GM18858 (cell line): ENCODE data around the gene DPP9.

Experiments used
- ATAC-seq: cut with Tn5 transposase; IDR thresholded peaks from one replicate; pipeline ENCODE4 v1.9.1; 2021; ENCODE audit not compliant: unreplicated experiment

DPP9 gene

DNA sequence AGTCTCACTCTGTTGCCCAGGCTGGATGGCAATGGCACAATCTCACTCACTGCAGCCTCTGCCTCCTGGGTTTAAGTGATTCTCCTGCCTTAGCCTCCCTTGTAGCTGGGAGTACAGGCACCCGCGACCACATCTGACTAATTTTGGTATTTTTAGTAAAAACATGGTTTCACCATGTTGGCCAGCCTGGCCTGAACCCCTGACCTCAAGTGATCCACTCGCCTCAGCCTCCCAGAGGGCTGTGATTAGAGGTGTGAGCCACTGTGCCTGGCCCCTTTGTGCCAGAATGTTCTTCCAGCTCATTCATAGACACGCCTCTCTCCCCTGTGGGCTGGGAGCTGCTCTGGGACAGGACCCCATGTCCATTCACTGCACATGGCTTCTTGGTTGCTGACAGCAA, 62.6 kb downstream of the DPP9 start:
- no peak for ATAC-seq

DNA sequence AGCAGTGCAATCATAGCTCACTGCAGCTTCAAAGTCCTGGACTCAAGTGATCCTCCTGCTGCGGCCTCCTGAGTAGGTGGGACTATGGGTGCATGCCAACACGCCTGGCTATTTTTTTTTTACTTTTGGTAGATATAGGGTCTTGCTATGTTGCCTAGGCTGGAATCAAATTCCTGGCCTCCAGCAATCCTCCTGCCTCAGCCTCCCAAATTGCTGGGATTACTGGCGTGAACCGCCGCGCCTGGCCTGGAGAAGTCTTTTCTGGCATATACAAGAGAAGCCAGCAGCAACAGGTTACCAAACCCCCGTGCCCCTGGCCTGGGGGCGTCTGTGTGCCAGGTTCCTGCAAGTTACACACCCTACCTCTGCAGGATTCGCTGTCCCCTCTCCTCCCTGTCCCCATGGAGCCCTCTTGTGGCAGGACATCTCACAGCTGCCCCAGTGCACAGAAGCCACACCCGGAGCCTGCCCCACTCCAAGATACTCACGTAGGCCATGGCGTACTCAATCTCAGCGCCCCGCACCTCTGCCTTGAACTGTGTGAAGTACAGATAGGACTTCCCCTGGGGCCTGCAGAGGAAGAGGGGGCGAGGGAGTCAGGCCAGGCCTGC, 63.4 kb downstream of the DPP9 start:
- ATAC-seq = no peak

DNA sequence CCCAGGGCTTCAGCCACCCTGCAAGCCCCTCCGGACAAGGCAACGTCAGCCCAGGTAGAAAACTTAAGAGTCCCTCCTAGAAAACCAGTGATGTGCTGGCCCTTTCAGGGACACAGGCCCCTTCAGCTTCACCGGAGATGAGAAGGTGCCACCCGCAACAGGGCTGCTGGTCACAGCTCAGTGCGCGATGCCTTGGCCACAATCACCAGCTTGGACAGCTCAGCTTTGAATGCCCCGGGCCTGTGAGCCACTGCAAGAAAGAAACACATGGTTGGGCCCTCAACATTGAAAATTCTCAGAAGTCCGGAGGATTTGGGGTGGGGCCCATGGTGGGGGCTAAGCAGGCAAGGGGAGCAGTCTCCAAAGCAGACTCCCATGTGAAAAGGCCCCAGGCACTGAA, 65.8 kb downstream of the DPP9 start:
- no peak for ATAC-seq

DNA sequence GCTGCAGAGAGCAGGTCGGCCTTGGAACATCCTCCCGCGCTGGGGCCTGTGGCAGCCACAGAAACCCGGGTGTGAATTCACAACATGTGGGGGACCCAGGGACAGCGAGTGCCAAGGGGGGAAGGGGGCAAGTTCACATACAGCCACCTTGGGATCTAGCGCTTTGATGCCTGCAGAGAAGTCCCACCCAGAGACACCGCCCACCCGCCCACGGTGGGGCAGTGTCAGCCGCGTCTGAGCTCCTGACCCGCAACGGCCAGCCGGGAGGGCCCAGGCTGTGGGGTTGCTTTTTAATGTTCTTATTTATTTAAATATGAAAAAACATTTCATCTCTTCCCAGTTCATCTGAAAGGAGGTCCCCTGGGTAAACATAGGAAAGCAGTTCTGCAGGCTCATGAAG, 66.4 kb downstream of the DPP9 start:
- ATAC-seq = no peak

DNA sequence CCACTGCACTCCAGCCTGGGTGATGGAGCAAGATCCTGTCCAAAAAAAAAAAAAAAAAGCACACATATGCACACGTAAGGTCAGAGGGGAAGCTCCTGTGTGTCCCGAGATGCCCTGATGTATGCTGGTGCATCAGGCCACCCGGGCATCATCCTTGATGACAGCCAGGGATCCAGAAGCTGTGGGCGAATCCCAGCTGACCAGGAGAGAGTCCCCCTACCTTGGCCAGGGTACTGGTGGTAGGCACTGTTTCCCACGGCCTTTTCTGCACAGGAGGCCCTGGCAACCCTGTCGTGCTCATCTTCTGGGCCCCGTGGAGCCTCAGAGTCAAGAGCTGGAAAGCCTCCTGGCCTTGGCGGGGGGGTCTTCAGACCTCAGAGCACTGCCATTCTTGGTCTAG, 67.5 kb downstream of the DPP9 start:
- ATAC-seq = no peak

DNA sequence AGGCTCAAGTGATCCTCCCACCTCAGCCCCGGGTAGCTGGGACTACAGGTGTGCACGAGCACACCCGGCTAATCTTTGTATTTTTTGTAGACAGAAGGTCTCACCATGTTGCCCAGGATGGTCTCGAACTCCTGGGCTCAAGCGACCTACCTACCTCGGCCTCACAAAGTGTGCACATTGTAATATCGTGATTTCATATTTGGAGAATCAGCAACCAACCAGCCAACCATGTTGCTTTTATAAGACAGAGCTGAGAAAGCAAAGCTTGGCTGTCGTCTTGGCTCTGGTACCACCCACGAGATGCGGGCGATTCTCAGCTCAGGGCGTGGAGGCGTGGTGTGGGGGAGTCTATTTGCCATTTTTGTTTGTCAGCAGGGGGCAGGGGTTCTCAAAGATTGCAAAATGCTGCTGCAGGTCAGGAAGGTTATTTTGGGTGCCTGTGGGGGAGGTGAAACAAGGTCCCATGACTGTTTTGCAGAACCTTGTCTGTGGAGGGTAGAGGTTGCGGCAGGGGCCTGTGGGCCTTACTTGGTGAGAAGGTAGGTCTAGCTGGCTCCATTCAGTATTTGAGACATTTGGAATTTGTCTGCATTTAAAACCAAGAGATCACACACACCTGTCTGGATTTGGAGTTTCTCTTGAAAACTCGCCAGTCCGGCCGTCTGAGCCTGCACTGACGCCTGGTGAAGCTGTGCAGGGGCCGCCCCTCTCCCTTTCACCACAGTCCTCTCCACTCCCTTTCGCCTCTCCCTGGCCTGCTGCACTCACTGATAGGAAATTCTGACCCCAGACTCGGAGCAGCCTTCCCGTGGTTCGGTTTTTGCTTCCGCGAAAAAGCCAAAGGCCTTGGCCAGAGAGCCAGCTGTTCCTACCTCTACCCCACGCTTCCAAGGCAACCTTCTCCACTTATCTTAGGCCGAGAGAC, 68.9 kb downstream of the DPP9 start:
- ATAC-seq = no peak

DNA sequence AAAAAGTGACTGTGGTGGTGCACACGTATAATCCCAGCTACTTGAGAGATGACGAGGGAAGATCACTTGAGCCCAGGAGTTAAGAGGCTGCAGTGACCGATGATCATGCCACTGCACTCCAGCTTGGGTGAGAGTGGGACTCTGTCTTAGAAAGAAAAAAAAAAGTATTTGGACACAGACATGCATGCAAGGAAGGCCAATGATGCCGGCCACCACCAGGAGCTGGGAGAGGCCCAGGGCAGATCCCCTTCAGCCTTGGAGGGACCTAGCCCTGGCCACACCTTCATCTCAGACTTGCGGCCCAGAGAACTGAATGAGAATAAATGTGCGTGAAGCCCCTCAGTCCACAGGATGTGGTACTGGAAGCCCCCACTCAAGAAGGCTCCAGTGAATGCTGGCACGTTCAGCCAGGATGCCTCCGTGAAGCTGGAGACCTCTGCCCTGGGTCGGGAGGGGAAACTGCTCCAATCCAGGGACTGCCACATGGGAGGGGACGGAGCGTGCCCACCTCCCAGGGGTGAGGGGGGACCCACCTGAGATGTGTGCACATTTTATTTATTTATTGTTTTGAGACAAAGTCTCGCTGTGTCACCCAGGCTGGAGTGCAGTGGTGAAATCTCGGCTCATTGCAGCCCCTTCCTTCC, 69.7 kb downstream of the DPP9 start:
- no peak for ATAC-seq

DNA sequence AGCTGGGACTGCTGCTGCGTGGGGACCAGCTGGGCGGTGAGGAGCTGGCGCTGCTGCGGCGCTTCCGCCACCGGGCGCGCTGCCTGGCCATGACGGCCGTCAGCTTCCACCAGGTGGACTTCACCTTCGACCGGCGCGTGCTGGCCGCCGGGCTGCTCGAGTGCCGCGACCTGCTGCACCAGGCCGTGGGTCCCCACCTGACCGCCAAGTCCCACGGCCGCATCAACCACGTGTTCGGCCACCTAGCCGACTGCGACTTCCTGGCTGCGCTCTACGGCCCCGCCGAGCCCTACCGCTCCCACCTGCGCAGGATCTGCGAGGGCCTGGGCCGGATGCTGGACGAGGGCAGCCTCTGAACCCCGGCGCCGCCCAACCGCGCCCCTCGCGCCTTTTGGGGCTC, 71.6 kb downstream of the DPP9 start:
- ATAC-seq = no peak

DNA sequence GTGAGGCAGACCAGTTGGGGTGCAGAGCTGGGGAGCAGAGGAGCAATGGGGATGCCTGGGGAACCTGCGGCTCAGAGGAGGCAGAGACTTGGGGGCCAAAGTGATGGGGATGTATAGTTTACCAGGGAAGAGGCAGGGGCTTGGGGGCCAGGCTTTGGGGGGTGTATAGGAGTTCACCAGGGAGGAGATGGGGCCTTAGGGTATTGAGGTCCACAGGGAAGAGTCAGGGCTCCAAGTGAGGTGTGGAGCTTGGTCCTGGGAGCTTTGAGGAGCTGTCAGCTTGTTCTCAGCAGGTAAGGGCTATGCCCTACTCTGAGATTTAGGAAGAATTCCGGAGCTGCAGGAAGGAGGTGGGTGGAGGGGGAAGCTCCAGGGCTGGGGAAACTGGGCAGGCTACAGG, 73.5 kb downstream of the DPP9 start:
- ATAC-seq = no peak

DNA sequence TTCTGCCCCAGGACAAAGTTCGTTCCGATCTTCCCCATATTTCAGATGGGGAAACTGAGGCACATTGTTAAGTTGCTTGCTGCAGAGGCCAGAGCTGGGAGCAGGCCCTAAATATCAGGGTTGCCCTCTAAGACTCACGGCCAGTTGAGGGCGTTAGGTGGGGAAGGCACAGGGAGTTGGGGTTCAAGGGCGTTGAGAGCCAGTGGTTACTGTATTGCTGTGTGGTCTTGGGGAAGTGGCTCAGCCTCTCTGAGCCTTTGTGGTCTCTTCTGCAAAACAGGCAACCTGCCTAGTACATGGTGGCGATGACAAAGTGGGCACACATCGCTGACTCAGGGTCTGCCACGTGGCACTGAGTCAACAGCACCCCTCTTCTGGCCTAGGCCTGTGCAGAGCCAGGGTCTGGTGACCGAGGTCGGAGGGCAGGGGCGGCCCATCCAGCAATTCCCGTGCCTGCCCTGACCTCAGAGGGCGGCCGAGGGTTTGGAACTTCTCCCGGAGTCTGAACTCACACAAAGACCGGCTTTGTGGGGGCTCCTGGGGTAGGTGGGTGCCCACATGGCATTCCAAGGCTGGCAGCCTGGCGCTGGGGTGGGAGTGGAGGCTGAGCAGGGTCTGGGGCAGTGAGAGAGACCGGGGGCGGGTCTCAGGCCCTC, 74.1 kb downstream of the DPP9 start:
- ATAC-seq = no peak

DNA sequence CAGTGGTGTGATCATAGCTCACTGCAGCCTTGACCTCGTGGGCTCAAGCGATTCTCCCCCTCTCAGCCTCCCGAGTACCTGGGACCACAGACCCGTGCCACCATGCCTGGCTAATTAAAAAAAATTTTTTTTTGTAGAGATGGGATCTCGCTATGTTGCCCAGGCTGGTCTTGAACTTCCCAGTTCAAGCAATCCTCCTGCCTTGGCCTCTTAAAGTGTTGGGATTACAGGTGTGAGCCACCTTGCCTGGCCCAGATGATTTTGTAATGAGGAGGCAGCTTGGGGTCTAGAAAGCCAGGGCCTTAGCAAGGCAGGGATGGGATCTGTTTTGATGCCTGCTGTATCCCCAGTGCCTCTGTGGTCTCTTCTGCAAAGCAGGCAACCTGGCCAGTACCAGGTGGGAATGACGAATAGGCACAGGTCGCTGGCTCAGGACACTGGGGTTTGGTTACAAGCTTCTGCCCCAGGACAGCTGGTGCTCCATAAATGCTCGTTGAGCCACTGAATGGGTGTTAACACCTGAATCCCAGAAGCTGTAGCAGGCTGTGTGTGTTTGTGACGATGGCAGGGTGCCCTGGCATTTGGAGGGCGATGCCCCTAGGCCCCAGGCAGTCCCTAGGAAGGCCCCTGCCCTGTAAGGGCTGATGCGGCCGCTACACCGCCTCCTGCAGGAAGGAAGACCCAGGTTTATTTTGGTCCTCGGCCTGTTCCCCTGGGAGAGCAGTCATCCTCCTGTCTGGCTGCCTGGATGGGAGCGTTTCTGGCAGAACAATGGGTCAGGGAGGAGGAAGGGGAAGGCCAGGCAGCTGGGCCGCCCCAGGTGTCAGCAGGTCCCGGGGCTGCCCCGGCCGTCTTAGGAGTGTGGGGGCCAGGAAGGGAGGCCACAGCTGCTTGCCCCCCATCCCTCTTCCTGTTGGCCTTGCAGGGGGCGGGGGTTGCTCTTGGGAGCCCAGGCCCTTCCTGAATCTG, 75.7 kb downstream of the DPP9 start:
- no peak for ATAC-seq

DNA sequence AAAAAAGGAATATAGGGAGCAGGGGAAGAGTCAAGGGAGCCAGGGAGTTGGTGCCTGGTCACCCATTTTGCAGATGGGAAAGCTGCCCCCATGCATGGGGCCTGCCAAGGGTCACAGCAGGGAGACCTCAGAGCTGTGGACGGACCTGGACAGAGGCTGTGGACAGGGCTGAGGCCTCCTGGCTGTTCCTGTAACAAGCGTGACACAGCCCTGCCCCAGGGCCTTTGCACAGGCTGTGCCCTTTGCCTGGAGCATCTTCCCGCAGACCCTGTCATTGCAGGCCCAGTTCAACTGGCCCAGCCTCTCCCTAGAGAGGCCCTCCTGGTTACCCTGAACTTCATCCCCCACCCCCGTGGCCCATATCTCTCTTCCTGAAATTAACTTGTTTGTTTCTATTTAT, 77.9 kb downstream of the DPP9 start:
- no peak for ATAC-seq

DNA sequence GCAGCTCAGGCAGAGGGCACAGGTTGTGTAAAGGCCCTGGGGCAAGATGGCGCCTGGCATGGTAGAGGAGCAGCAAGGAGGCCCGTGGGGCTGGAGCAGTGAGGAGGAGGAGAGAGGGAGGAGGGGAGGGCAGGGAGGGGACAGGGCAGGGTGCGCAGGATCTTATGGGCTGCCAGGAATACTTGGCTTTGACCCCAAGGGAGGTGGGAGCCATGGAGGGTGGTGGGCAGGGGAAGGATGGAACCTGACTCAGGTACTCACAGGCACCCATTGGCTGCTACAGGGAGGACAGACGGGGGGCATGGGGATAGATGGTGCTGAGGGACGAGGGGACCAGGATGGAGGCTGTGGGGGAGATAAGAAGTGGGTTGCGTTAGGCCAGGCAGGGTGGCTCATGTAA, 81.0 kb downstream of the DPP9 start:
- ATAC-seq = no peak

DNA sequence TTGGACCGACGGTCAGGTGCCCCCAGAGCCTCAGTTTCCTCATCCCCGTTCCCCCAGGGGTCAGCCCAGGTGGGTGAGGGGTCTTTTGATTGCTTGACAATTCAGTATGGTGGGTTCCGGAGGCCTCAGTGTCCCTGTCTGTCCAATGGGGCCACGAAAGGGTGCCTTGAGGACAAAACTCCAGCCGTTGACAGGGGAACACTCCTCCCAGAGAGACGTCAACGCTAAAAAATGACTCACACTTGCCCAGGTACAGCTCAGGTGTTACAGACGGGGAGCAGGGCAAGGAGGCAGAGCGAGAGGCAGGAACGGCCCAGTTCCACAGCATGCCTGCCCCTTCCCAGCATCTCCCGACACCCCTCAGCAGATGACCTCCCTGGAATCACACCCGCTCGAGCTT, 82.5 kb downstream of the DPP9 start:
- ATAC-seq = no peak

DNA sequence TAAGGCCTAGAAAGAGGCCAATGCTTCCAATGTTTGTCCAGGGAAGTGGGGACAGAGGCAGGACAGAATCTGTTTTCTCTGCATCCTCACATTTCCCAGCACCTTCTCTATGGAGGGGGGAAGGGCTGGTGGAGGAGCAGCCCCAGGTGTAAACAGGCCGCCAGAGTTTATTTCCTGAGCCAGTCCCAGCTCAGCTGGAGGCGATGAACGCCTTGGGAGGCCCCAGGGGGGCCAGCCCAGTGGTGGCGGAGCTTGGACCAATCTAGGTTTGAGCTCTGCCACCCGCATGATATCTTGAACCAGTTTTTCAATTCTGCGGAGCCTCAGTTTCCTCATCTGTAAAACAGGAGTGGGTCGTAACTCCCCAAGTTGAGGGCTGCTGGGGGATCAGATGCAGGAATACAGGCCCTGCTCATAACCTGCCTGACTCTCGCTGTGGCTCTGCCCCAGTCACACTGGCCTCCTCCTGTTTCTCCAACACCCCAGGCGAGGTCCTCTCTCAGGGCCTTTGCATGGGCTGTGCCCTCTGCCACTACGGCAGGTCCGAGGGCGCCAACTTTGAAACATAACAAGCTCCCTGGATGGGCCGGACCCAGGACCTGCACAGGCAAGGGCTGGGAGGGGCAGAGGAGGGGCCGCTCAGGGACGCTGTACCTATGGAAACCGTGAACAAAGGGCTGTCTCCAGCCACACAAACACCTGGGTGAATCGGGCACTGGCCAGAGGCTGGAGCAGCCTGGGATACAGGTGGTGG, 83.2 kb downstream of the DPP9 start:
- ATAC-seq = no peak

DNA sequence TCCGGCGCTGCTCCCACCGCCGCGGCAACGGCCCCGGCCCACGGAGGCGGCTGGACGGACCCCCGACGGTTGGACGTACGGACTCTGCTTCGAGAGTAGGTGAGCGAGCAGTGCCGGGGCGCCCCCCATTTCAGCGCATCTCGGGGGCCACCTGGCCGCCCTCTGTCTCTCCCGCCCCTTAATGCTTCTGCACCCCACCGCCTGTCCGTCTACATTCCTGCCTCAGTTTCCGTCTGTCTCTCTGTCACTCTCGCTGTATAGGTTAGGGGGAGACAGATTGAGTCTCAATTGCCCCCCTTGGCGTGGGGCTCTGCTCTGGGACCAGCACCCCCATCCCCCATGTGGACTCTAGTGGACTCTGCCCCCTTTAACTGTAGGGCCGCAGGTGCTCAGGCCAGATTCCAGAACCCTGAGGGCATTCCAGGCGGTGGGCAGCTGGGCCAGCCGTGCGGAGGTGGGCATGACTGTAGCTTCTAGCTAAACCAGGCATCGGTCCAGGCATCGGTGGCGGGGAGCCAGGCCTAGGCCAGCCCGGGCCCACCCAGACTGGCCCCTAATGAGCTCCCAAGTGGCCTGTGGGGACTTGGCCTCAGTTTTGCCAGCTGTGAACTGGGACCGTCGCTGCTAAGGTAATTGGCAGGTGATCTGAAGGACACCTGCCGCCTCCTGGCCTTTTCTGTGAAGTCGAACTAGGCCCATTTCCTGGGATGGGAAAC, 84.0 kb downstream of the DPP9 start:
- peak; percentile 13 for ATAC-seq

DNA sequence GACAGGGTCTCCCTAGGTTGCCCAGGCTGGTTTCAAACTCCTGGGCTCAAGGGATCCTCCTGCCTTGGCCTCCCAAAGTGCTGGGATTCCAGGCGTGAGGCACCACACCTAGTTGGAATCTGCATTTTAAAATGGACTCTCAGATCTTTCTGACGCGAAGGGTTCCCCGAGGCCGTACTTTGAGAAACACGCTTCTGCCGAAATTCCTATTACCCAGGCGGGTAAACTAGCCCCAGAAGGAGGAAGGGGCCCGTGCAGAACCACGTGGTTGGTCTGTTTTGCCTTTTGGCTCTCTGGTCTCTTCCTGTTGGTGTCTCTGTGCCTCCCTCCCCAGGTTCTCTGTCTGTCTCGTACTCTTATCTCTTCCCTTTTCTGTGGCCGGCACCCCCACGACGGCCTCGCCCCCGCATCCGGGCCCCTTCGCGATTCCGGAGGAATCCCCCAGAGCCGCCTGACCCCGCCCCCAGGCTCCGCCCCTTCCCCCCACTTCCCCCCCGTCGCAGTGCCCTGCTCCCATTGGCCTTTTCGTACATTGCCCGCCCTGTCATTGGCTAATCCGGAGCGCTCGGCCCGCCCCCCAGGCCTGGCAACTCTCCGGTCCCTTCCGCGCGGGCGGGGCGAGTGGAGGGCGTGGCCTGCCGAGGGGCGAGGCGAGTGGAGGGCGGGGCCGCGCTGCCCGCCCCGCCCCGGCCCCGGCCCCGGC, 84.7 kb downstream of the DPP9 start, which contains the start of gene TNFAIP8L1:
TSS of gene TNFAIP8L1 (plus strand) at position 689 of the 703 bp plus-strand sequence. CDS start 12,354 bp downstream, outside the sequence.
- peak; percentile 53 for ATAC-seq

DNA sequence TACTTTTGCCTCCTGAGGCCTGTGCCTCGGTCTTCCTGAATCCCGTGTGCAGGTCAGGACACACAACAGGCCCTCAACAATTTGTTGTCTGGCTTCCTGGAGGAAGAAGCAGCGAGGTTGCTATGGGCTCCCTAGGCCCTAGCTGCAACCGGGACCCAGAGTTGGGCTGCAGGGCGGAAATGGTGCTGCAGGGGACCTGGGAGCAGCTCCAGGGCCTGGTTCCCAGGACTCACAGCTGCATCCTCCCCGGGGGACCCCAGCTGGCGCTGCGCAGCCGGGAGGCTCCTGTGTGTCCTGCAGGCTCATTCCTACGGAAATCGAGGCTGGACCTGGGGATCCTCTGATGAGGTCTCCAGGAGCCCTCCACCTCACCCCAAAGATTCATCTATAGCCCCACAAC, 85.3 kb downstream of the DPP9 start:
- no peak for ATAC-seq
